ENCODE measurements around the gene OR56A3. TPM values are rescaled to one million over a fixed set of nuclear protein-coding genes. Genes with fewer than 3 reads are reported as not detected.

Gene OR56A3
- total RNA-seq (not detected), polyA plus RNA-seq (not detected), total RNA-seq (not detected)

- Mint-ChIP-seq H3K4me1 (no peaks in the 10 kb centered on the region), H3K27ac (no peak within 1 kb of the TSS), H3K9me3 (peaks cover 0 to 4% (median 0%) of the 10 kb centered on the region in 11 donors), H3K36me3 (no peaks in the 10 kb centered on the region), H3K27me3 (peaks cover 12 to 24% (median 18%) of the 10 kb centered on the region in 5 donors), H3K4me3 (no peak within 1 kb of the TSS)
- no peaks in the 10 kb centered on the region for H3K9me3 ChIP-seq (ENCODE audit: control insufficient read depth in 2 of 3, low read length in 3 of 3)
- H3K27ac ChIP-seq (ENCODE audit: low read depth, low read length) = no peak within 1 kb of the TSS
- no peak within 1 kb of the TSS for H3K4me3 ChIP-seq (ENCODE audit: low read length)
- DNase-seq (no peak), ATAC-seq (no peak)
- no peaks in the 10 kb centered on the region for H3K36me3 ChIP-seq (ENCODE audit: control insufficient read depth in 2 of 3, insufficient read depth in 3 of 3, low read length in 3 of 3)
- CTCF ChIA-PET = no interaction called here
- no peaks in the 10 kb centered on the region for H3K4me1 ChIP-seq (ENCODE audit: control insufficient read depth in 2 of 2, insufficient read depth in 2 of 2, low read length in 2 of 2)
- POLR2A ChIA-PET = no interaction called here
- intact Hi-C loops (cut with micrococcal nuclease) = no loop called here
- H3K27me3 ChIP-seq (ENCODE audit: control insufficient read depth in 2 of 2, insufficient read depth in 2 of 2, low read length in 2 of 2) = no peaks in the 10 kb centered on the region
Observed at GRCh38 chr11:5941951-5942350, at the start of gene OR56A3. TSS of gene OR56A3 (plus strand) at chr11:5942251. CDS start at chr11:5947347, 5,096 bp downstream.

- Mint-ChIP-seq H3K9me3 (no peaks in the 10 kb centered on the region), H3K27me3 (peaks cover 0 to 23% (median 13%) of the 10 kb centered on the region in 5 donors), H3K36me3 (no peaks in the 10 kb centered on the region), H3K27ac (no peak within 1 kb of the TSS), H3K4me3 (no peak within 1 kb of the TSS), H3K4me1 (no peaks in the 10 kb centered on the region)
- Histone ChIP-seq H3K9me3 (ENCODE audit: control insufficient read depth in 2 of 3, low read length in 3 of 3) (no peaks in the 10 kb centered on the region), H3K4me1 (ENCODE audit: control insufficient read depth in 2 of 2, insufficient read depth in 2 of 2, low read length in 2 of 2) (no peaks in the 10 kb centered on the region), H3K36me3 (ENCODE audit: control insufficient read depth in 2 of 3, insufficient read depth in 3 of 3, low read length in 3 of 3) (no peaks in the 10 kb centered on the region), H3K27ac (ENCODE audit: low read depth, low read length) (no peak within 1 kb of the TSS), H3K4me3 (ENCODE audit: low read length) (no peak within 1 kb of the TSS), H3K27me3 (ENCODE audit: control insufficient read depth in 2 of 2, insufficient read depth in 2 of 2, low read length in 2 of 2) (peaks cover 0 to 5% of the 10 kb centered on the region in 2 donors)
- ATAC-seq (no peak), DNase-seq (no peak)
- intact Hi-C loops (cut with micrococcal nuclease) = loop anchor here (5.0 to 10.0 kb wide), 3 partner anchors 211 to 766 kb away; no protein-coding TSS in a partner anchor
- ChIA-PET POLR2A (no interaction called here), CTCF (interaction anchor here (0.6 kb wide), 1 partner anchor 768 kb away, joined by 4 read pairs; no protein-coding TSS in a partner anchor)
Observed at GRCh38 chr11:5892908-5893307, 49.1 kb upstream of the OR56A3 start, which contains the start of gene OR52E5. TSS of gene OR52E5 (plus strand) at chr11:5893208. CDS start at chr11:5900777, 7,569 bp downstream.

GRCh38 chr11:5899534-5899933 is 42.5 kb upstream of the OR56A3 start:
- POLR2A ChIA-PET = no interaction called here
- intact Hi-C loops (cut with micrococcal nuclease) = loop anchor here in 1 of 2 donors (10.0 kb wide), 1 partner anchor 425 kb away; no protein-coding TSS in a partner anchor
- no peaks in the 10 kb centered on the region for H3K4me1 ChIP-seq (ENCODE audit: control insufficient read depth in 2 of 2, insufficient read depth in 2 of 2, low read length in 2 of 2)
- Mint-ChIP-seq H3K27ac (no peak overlapping the region), H3K4me1 (no peaks in the 10 kb centered on the region), H3K4me3 (no peak overlapping the region), H3K27me3 (peaks cover 0 to 20% (median 2%) of the 10 kb centered on the region in 5 donors), H3K9me3 (no peaks in the 10 kb centered on the region), H3K36me3 (no peaks in the 10 kb centered on the region)
- DNase-seq (no peak), ATAC-seq (no peak)
- H3K27ac ChIP-seq (ENCODE audit: low read depth, low read length) = no peak overlapping the region
- no peaks in the 10 kb centered on the region for H3K36me3 ChIP-seq (ENCODE audit: control insufficient read depth in 2 of 3, insufficient read depth in 3 of 3, low read length in 3 of 3)
- CTCF ChIA-PET = no interaction called here
- H3K27me3 ChIP-seq (ENCODE audit: control insufficient read depth in 2 of 2, insufficient read depth in 2 of 2, low read length in 2 of 2) = no peaks in the 10 kb centered on the region
- H3K9me3 ChIP-seq (ENCODE audit: control insufficient read depth in 2 of 3, low read length in 3 of 3) = no peaks in the 10 kb centered on the region
- no peak overlapping the region for H3K4me3 ChIP-seq (ENCODE audit: low read length)

- Histone ChIP-seq H3K27me3 (ENCODE audit: control insufficient read depth in 2 of 2, insufficient read depth in 2 of 2, low read length in 2 of 2) (no peaks in the 10 kb centered on the region), H3K9me3 (ENCODE audit: control insufficient read depth in 2 of 3, low read length in 3 of 3) (no peaks in the 10 kb centered on the region), H3K4me1 (ENCODE audit: control insufficient read depth in 2 of 2, insufficient read depth in 2 of 2, low read length in 2 of 2) (no peaks in the 10 kb centered on the region), H3K36me3 (ENCODE audit: control insufficient read depth in 2 of 3, insufficient read depth in 3 of 3, low read length in 3 of 3) (no peaks in the 10 kb centered on the region), H3K27ac (ENCODE audit: low read depth, low read length) (no peak overlapping the region), H3K4me3 (ENCODE audit: low read length) (no peak overlapping the region)
- ChIA-PET POLR2A (no interaction called here), CTCF (no interaction called here)
- Mint-ChIP-seq H3K36me3 (peaks cover 0 to 4% (median 0%) of the 10 kb centered on the region in 5 donors), H3K9me3 (peaks cover 0 to 24% (median 6%) of the 10 kb centered on the region in 11 donors), H3K27me3 (peaks cover 0 to 54% (median 47%) of the 10 kb centered on the region in 5 donors), H3K4me1 (no peaks in the 10 kb centered on the region), H3K4me3 (no peak overlapping the region), H3K27ac (no peak overlapping the region)
- ATAC-seq = no peak
- intact Hi-C loops (cut with micrococcal nuclease) = no loop called here
- no peak for DNase-seq
Observed at GRCh38 chr11:5910540-5910939, 31.5 kb upstream of the OR56A3 start.

GRCh38 chr11:5922749-5923426 is 19.2 kb upstream of the OR56A3 start:
- H3K4me3 Mint-ChIP-seq = no peak overlapping the region
- no peak overlapping the region for H3K27ac Mint-ChIP-seq
- ATAC-seq (no peak), DNase-seq (no peak)
- intact Hi-C loops (cut with micrococcal nuclease) = no loop called here
- Histone ChIP-seq H3K36me3 (ENCODE audit: control insufficient read depth in 2 of 3, insufficient read depth in 3 of 3, low read length in 3 of 3) (no peaks in the 10 kb centered on the region), H3K27me3 (ENCODE audit: control insufficient read depth in 2 of 2, insufficient read depth in 2 of 2, low read length in 2 of 2) (no peaks in the 10 kb centered on the region), H3K9me3 (ENCODE audit: control insufficient read depth in 2 of 3, low read length in 3 of 3) (no peaks in the 10 kb centered on the region), H3K4me3 (ENCODE audit: low read length) (no peak overlapping the region), H3K27ac (ENCODE audit: low read depth, low read length) (no peak overlapping the region), H3K4me1 (ENCODE audit: control insufficient read depth in 2 of 2, insufficient read depth in 2 of 2, low read length in 2 of 2) (no peaks in the 10 kb centered on the region)
- peaks cover 0 to 10% (median 0%) of the 10 kb centered on the region in 5 donors for H3K27me3 Mint-ChIP-seq
- POLR2A ChIA-PET = no interaction called here
- no peaks in the 10 kb centered on the region for H3K36me3 Mint-ChIP-seq
- CTCF ChIA-PET = no interaction called here
- H3K4me1 Mint-ChIP-seq = no peaks in the 10 kb centered on the region
- H3K9me3 Mint-ChIP-seq = peaks cover 0 to 45% (median 19%) of the 10 kb centered on the region in 11 donors

- Histone ChIP-seq H3K4me3 (ENCODE audit: low read length) (no peak overlapping the region), H3K27me3 (ENCODE audit: control insufficient read depth in 2 of 2, insufficient read depth in 2 of 2, low read length in 2 of 2) (no peaks in the 10 kb centered on the region), H3K27ac (ENCODE audit: low read depth, low read length) (no peak overlapping the region), H3K4me1 (ENCODE audit: control insufficient read depth in 2 of 2, insufficient read depth in 2 of 2, low read length in 2 of 2) (no peaks in the 10 kb centered on the region), H3K36me3 (ENCODE audit: control insufficient read depth in 2 of 3, insufficient read depth in 3 of 3, low read length in 3 of 3) (no peaks in the 10 kb centered on the region), H3K9me3 (ENCODE audit: control insufficient read depth in 2 of 3, low read length in 3 of 3) (no peaks in the 10 kb centered on the region)
- Mint-ChIP-seq H3K36me3 (no peaks in the 10 kb centered on the region), H3K27ac (no peak overlapping the region), H3K4me3 (no peak overlapping the region), H3K27me3 (peaks cover 0 to 11% (median 0%) of the 10 kb centered on the region in 5 donors), H3K4me1 (no peaks in the 10 kb centered on the region), H3K9me3 (peaks cover 1 to 48% (median 19%) of the 10 kb centered on the region in 11 donors)
- ATAC-seq = no peak
- DNase-seq = no peak
- intact Hi-C loops (cut with micrococcal nuclease) = no loop called here
- ChIA-PET POLR2A (no interaction called here), CTCF (no interaction called here)
Observed at GRCh38 chr11:5923427-5923776, 18.6 kb upstream of the OR56A3 start.

GRCh38 chr11:5923794-5924193 is 18.3 kb upstream of the OR56A3 start:
- no peaks in the 10 kb centered on the region for H3K4me1 ChIP-seq (ENCODE audit: control insufficient read depth in 2 of 2, insufficient read depth in 2 of 2, low read length in 2 of 2)
- no peaks in the 10 kb centered on the region for H3K9me3 ChIP-seq (ENCODE audit: control insufficient read depth in 2 of 3, low read length in 3 of 3)
- no peak overlapping the region for H3K27ac Mint-ChIP-seq
- H3K27ac ChIP-seq (ENCODE audit: low read depth, low read length) = no peak overlapping the region
- H3K27me3 Mint-ChIP-seq = peaks cover 0 to 10% (median 0%) of the 10 kb centered on the region in 5 donors
- H3K36me3 ChIP-seq (ENCODE audit: control insufficient read depth in 2 of 3, insufficient read depth in 3 of 3, low read length in 3 of 3) = no peaks in the 10 kb centered on the region
- peaks cover 3 to 46% (median 19%) of the 10 kb centered on the region in 11 donors for H3K9me3 Mint-ChIP-seq
- H3K27me3 ChIP-seq (ENCODE audit: control insufficient read depth in 2 of 2, insufficient read depth in 2 of 2, low read length in 2 of 2) = no peaks in the 10 kb centered on the region
- POLR2A ChIA-PET = no interaction called here
- no peak for DNase-seq
- H3K36me3 Mint-ChIP-seq = no peaks in the 10 kb centered on the region
- CTCF ChIA-PET = no interaction called here
- ATAC-seq = no peak
- intact Hi-C loops (cut with micrococcal nuclease) = no loop called here
- H3K4me1 Mint-ChIP-seq = no peaks in the 10 kb centered on the region
- H3K4me3 ChIP-seq (ENCODE audit: low read length) = no peak overlapping the region
- H3K4me3 Mint-ChIP-seq = no peak overlapping the region

Measured in naive thymus-derived CD4-positive, alpha-beta T cell (primary cell).